ENCODE measurements around the gene STK11IP.

- TF ChIP-seq CTCF (conservative IDR thresholded peaks at IDR 0.05; ENCODE audit: low read depth, low read length) (no peak), EZH2 (IDR thresholded peaks at IDR 0.05; ENCODE audit: borderline replicate concordance, low read depth, low read length, poor library complexity, severe bottlenecking) (no peak)
Measured at GRCh38 chr2:219621935-219622334, 24.3 kb downstream of the STK11IP start.
